GM19351 (cell line): Measurements from ENCODE around the gene RNF112.
"Not testable (repeated sequence)": the region's sequence is repeated elsewhere in the genome, so short reads cannot be mapped to it uniquely, and the experiment has no call there.

ENCODE experiments used
- ATAC-seq: cut with Tn5 transposase; IDR thresholded peaks from one replicate; pipeline ENCODE4 v1.9.1; 2021; ENCODE audit warnings: mild to moderate bottlenecking, moderate library complexity; ENCODE audit not compliant: unreplicated experiment

The RNF112 gene

DNA sequence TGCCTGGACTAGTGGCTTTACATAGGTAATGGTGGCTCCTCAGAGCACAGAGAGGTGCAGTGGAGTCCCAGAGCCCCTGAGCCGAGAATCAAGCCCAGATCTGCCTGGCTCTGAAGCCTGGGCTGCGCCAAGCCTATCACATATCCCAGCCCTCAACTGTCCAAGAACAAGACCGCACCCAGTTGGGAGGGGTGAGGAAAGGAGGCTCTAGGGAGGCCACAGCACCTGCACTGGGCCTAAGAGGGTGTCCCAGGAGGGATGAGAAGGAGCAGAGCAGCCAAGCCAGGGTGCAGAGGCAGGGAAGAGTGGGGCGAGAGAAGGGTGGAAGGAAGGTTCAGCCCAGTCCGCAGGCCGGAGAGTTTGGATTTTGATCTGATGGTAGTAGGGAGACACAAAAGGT is 941 bp upstream of the RNF112 start:
- ATAC-seq: no peak

DNA sequence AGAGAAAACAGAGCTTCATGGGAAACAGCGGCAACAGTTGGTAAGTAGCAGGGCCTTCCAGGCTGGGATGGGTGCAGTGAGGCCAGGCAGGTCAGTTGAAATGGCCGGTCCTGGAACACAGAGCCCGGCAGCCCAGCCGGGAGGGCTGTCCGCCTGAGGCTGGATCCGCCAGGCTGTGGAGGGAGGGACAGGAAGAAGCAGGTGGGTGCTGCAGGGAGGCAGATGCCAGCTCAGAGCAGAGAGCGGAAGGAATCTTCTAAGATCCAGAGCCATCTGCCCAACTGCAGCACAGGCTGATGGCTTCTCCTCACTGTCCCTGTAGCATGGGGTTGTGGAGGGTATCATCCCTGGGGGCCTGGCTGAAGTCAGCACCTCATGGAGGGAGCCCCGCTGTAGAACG is 599 bp downstream of the RNF112 start:
- ATAC-seq: no peak

DNA sequence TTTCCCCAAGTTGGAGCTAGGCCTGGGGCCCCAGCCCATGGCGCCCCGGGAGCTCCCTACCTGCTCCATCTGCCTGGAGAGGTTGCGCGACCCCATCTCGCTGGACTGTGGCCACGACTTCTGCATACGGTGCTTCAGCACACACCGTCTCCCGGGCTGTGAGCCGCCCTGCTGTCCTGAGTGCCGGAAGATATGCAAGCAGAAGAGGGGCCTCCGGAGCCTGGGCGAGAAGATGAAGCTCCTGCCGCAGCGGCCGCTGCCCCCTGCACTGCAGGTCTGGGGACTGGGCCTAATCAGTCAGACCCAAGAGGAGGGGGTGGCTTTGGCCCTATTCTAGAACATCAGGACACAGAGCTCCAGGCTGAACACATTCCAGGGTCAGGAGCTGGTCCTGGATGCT is 1.5 kb downstream of the RNF112 start:
- no peak for ATAC-seq

DNA sequence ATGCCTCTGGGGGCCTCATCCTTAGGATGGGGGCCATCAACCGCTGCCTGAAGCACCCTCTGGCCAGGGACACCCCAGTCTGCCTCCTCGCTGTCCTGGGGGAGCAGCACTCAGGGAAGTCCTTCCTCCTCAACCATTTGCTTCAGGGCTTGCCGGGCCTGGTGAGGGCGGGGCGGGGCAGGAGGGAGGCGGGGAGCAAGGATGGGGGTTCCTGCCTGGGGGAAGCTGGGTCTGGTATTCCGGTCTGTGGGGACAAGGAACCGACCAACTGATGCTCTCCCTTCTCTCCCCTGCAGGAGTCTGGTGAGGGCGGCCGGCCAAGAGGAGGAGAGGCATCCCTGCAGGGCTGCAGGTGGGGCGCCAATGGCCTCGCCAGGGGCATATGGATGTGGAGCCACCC is 2.0 kb downstream of the RNF112 start:
- ATAC-seq: no peak

DNA sequence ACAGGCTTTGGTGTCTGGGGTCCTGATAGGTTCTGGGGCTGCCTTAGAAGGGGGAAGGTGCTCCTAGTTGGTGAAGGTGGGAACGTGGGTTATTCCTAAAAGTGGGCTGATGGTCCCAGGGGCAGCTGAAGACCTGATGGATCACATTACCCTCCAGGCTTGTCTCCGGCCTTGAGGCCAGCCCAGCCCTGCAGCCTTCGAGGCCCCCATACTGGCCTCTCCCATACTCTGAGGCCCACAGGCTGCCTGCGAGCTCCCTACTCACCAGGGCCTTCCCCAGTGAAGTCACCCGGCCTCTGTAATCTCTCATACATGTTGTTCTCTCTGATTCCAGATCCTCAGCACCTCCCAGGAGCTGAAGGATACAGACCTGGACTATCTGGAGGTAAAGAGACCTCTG is 2.7 kb downstream of the RNF112 start:
- no peak for ATAC-seq

DNA sequence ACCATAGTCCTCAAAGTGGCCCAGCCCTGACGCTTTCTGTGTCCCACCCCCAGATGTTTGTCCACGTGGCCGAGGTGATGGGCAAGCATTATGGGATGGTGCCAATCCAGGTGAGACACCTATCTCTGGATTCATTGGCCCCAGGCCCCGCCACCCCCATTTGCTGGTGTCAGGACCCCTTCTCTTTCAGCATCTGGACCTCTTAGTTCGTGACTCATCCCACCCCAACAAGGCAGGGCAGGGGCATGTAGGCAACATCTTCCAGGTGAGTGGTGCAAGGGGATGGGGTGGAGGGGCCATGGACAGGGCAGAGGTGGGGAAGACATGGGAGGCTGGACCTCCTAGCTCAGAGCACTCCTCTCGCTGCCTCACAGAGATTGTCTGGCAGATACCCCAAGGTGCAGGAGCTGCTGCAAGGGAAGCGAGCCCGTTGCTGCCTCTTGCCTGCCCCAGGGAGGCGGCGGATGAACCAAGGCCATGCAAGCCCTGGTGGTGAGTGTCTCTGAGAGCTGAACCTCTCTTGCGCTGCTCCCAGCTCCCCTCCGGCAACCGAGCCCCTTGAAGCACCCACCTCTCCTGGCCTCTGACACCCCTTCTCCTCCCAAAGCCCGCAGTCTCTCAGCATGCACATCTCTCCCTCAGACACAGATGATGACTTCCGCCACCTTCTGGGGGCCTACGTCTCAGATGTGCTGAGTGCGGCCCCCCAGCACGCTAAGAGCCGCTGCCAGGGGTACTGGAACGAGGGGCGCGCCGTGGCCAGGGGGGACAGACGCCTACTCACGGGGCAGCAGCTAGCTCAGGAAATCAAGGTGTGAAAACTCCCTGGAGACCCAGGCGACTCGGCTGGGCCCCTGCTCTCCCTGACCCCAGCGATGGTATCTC is 3.6 kb downstream of the RNF112 start:
- no peak for ATAC-seq

DNA sequence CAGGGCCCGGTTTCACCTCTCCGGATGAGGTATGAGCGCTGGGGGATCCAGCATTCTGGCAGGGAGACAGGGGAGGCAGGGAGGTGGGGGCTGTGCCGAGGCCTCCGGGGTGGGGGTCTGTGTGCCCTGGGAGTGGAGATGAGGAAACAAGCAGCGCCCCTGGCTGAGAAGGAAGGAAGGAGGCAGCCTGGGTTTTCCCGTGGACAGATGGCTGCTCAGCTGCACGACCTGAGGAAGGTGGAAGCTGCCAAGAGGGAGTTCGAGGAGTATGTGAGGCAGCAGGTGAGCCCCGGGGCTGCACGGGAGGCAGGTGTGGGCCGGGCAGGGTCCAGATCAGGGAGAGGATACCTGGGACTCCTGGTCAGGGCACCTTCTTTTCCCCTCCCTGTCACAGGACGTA is 4.3 kb downstream of the RNF112 start:
- no peak for ATAC-seq

DNA sequence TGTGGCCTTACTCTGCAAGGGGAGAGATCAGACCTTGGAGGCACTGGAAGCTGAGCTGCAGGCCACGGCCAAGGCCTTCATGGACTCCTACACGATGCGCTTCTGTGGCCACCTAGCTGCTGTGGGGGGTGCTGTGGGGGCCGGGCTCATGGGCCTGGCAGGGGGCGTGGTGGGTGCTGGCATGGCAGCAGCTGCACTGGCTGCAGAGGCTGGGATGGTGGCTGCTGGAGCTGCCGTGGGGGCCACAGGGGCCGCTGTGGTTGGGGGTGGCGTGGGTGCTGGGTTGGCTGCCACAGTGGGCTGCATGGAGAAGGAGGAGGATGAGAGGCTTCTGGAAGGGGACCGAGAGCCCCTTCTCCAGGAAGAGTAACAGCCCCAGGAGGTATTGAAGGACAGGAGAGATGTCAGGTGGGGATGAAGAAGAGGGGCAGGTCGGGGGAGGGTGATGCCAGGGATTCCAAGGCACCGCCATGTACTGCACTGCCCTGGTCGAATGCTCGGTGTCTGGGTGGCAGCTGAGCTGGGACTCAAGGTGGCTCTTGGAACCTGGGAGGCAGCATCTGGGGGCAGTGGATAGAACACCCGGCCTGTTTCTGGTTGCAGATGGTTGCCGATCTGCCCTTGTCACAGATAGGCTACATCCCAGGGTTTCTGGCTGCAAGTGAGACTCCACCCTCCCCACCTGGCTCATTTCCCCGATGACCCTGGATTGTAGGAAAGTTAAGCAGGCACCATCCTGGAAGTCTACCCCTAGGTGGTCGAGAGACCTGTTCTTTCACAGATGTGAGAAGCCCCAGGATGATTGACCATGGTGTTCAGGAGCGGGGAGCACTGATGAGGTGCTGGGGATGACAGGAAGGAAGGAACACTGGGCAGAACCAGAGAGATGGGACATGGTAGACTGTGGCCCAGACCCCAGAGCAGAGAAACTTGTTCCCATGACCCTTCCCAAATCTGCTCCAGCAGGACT is 5.1 kb downstream of the RNF112 start:
- ATAC-seq: no peak

DNA sequence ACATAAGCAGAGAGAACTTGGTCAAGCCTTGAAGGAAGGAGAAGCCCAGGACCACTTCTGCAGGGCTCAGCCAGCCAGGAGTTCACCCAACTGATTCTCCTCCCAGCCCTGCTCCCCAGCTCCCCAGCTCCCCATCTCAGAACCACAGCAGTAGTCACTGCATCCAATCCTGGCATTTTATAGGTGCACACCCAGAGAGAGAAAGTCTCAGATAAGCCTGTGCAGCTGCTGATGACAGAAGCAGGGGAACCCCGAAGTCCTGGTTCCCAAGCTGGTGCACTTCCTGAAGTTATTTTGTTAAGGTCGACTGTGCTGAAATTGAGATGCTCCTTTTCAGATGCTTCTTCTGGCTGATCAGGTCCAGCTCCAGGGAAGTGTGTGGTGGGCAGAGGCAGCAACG is 6.6 kb downstream of the RNF112 start:
- no peak for ATAC-seq

DNA sequence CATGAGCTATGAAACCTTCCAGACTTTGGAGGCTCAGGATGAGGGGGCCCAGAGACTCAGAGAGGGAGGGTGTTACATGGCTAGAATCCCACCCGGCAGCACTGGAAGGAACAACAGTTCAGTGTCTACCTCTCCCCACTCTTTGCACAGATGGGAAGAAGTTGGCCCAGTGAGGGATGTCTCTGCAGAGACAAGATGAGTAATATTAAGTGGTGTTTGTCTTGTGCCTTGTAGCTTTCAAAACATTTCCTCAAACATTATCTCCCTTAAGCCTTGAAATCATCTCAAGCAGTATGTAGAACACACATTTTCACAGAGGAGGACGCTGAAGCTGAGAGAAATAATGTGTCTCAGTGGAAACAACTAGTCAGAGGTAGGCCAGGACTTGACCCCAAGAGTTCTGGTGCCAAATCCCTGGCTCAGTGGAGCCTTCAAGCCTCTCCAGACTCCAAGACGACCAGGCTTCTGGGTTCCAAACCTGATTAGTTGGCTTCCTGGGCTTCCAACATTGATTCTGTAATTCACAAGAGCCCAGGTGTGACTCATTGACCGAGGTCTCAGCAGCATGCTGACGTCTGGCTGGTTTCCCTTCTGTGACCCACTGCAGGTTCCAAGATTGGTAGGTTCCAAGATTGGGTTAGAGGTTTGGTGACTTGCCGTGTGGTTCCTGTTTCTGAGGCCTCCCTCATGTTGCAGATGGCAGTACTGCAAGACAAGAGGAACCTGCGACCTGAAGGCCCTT is 7.4 kb downstream of the RNF112 start:
- ATAC-seq: no peak

DNA sequence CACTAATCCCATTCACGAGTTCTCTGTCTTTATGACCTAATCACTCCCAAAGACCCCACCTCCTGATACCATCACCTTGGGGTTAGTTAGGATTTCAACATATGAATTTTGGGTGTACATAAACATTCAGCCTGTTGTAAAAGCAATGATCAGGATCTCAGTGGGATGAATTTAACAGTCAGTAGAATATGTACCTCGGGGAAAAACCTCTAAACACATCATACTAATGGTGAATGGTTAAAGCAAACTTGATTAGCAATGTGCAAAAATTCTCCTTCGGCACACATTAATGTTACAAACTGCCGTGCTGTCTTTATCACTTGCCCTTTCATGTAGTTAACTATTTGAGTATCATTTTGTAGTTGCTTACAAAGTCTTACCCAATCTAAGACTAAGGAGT is 10.2 kb downstream of the RNF112 start:
- no peak for ATAC-seq

DNA sequence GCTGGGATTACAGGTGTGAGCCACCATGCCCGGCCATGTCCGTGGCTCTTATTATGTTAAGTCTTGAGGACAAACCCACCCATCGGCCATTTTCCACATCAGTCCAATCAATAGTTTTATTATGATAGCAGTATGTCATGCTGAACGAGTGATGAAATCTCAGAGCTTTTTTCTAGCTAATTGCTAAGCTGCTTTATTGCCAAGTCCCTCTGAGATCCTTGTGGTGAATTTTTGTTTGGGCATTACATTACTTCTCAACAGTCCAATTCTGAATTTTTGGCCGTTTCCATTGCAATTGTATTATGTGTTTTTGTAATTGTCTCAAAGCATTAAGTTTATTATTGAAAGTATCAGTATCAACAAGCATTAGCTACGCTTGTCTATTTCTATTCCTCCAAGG is 10.9 kb downstream of the RNF112 start:
- ATAC-seq: no peak

DNA sequence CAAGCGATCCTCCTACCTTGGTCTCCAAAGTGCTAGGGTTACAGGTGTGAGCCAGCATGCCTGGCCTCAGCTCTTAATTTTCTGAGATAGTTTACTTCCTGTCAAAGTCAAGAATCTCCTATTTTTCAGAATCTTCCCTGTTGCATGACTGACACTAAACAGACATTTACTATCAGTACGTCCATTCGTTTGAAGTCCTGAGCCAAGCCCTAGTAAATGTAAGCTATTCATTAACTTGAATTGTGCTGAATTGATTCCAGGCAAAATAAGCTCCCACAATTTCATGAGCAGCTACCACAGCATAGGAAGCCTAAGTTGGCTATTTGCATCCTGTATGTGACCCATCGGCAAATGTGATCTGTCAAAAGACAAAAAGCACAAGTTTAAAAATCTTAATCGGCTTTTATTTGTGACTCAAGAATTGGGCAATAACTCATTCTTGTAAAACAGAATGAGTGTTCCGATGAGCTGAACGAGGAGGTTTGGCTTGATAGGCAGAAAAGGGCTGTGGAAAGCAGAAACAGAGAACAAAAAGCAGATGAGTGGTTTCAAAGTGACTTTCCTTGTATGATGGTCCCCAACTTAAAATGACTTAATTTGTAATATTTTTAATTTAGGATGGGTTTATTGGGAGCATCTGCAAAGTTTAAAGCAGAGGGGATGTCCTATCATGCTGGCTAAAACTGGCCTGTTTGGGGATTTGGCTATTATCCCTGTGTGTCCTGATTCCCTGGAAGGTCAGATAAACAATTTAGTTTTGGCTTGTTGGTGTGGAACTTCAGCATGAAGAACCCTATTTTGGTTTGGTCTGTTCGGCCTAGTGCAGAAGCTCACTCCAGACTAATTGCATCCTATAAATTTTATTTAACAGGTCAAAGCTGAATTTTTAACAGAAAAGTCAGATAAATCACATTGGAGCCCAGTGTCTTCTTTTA is 14.2 kb downstream of the RNF112 start:
- ATAC-seq: no peak

DNA sequence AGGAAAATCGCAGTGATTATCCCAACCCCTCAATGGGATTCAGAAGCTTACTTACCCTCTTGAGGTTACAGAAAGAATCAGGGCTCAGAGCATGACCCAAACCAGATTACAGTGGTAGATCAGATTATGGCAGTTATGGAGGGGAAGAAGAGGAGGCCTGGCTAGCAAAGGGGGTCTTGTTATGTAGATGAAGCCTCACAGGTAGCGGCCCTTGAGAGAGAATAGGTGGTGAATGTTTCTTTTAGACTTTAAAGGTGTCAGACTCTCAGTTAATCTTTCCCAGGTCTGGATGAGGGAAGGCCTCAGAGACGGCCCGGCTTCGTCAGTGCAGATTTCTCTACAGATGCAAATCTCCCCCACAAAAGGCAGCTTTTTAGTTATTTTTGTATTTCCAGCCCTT is 15.6 kb downstream of the RNF112 start:
- ATAC-seq: no peak

DNA sequence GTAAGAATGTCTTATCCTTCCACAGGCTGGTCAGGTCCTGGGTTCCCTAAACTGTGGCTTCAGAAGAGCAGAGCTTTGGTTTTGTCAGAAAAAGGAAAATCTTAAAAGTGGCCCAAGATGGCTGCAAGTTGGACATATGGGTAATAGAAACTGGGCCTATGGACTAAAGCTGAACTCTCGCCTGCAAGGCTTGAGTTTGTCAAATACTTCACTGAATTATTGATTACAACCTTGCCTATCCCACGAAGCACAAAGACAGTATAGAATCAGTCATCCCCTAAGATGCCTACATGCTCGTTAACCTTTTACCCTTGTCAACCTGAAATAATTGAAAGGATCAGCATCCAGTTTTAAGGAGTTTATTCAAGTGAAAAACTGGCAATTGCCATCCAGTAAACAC is 20.7 kb downstream of the RNF112 start:
- ATAC-seq: no peak

DNA sequence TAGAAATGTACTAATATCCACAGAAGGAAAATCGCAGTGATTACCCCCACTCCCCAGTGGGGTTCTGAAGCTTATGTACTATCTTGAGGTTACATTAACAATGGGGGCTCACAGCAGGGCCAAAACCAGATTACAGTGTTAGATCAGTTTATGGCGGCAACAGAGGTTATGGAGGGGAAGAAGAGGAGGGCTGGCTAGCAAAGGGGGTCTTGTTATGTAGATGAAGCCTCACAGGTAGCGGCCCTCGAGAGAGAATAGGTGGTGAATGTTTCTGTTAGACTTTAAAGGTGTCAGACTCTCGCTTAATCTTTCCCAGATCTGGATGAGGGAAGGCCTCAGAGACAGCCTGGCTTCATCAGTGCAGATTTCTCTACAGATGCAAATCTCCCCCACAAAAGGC is 22.2 kb downstream of the RNF112 start:
- no peak for ATAC-seq

DNA sequence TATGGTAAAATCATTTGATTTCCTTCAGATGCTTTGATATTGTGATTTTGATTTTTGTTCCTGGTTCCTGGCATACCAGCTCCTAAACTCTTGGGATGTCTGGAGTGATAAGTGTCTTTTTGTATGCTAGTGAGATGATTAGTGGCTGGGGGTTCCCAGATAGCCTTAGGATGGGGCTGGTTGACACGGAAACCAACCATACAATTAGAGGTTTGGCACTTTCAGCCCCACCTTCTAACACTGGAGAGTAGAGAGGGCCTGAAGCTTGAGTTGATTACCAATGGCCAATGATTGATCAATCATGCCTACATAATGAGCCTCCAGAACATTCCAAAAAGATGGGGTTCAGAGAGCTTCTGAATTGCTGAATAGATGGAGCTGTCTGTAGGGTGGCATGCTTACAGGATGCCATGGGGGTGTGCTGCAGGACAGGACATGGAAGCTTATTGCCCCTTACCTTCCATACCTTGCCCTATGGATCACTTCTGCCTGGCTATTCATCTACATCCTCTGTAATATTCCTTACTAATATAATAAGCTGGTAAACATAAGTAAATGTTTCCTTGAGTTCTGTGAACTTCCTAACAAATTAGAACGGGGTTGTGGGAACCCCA is 22.8 kb downstream of the RNF112 start:
- no peak for ATAC-seq

DNA sequence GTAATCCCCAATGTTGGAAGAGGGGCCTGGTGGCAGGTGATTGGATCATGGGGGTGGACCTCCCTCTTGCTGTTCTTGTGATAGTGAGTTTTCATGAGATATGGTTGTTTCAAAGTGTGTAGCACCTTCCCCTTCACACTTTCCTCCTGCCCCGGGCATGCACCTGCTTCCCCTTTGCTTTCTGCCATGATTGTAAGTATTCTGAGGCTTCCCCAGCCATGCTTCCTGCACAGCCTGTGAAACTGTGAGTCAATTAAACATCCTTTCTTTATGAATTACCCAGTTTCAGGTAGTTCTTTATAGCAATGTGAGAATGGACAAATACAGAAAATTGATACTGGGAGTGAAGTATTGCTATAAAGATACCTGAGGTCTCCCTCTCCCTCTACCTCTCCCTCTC is 29.4 kb downstream of the RNF112 start:
- ATAC-seq: no peak

DNA sequence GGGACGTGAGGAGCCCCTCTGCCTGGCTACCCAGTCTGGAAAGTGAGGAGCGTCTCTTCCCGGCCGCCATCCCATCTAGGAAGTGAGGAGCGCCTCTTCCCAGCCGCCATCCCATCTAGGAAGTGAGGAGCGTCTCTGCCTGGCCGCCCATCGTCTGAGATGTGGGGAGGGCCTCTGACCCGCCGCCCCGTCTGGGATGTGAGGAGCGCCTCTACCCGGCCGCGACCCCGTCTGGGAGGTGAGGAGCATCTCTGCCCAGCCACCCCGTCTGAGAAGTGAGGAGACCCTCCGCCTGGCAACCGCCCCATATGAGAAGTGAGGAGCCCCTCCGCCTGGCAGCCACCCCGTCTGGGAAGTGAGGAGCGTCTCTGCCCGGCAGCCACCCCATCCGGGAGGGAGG is 30.3 kb downstream of the RNF112 start:
- ATAC-seq: not testable (repeated sequence)

DNA sequence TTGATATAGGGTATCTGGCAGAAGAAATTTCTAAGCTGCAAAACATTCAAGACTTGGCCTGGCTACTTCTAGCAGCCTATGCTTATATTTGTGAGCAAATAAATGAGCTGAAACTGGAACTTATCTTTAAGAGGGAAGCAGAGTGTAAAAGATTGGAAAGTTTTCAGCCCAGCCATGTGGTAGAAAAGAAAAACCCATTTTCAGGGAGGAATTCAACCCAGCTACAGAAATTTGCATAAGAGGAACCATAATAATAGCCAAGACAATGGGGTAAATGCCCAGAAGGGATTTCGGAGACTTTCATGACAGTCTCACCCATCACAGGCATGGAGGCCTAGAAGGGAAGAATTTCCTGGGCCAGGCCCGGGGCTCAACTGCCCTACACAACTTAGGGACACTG is 31.7 kb downstream of the RNF112 start:
- ATAC-seq: no peak
